WTC11 (cell line): ENCODE data around the gene RAB23. TPM values are rescaled to one million over a fixed set of nuclear protein-coding genes. Genes with fewer than 3 reads are reported as not detected.

Source experiments
- ATAC-seq: fragments of 200-7000 bp; cut with Tn5 transposase; 2 replicates; pipeline ENCODE4 v1.10.0; 2021; ENCODE audit warnings: mild to moderate bottlenecking, moderate library complexity
- CTCF ChIA-PET: fragments of 300-600 bp; sonication (Branson Sonifier 250); formaldehyde crosslinking; loops from one replicate; lab custom pipeline; 2021; ENCODE audit warnings: antibody characterized with exemption; lab: Charles Lee
- POLR2A ChIA-PET: fragments of 350-600 bp; sonication (Branson Sonifier 250); formaldehyde crosslinking; loops from one replicate; lab custom pipeline; 2021; ENCODE audit warnings: antibody characterized with exemption; lab: Charles Lee
- DNase-seq: peaks from one replicate; pipeline ENCODE4 v3.0.0; 2021; ENCODE audit warnings: low spot score
- H3K27ac Mint-ChIP-seq: 2 replicates; pipeline ENCODE4 v1.8.0; 2021; ENCODE audit warnings: mixed read lengths
- H3K27me3 Mint-ChIP-seq: 2 replicates; pipeline ENCODE4 v1.8.0; 2021; ENCODE audit warnings: low read depth, mild to moderate bottlenecking, moderate library complexity, mixed read lengths
- H3K36me3 Mint-ChIP-seq: 2 replicates; pipeline ENCODE4 v1.8.0; 2021; ENCODE audit warnings: mixed read lengths
- H3K4me1 Mint-ChIP-seq: 2 replicates; pipeline ENCODE4 v1.8.0; 2022; ENCODE audit warnings: mixed read lengths
- H3K4me3 Mint-ChIP-seq: 2 replicates; pipeline ENCODE4 v1.8.0; 2021; ENCODE audit warnings: mild to moderate bottlenecking, moderate library complexity, mixed read lengths
- H3K9me3 Mint-ChIP-seq: 2 replicates; pipeline ENCODE4 v1.8.0; 2021; ENCODE audit warnings: mixed read lengths
- CBFB ChIP-seq: sonication (generic); formaldehyde crosslinking; IDR thresholded peaks from 2 replicates; pipeline ENCODE4 v1.8.1; 2022; ENCODE audit warnings: mild to moderate bottlenecking, low read depth, missing genetic modification reagents
- E2F1 ChIP-seq: sonication (generic); formaldehyde crosslinking; IDR thresholded peaks from 2 replicates; pipeline ENCODE4 v1.8.0; 2022; ENCODE audit warnings: mild to moderate bottlenecking, missing genetic modification reagents
- GTF2I ChIP-seq: fragments of 250-450 bp; sonication (Bioruptor Pico); conservative IDR thresholded peaks from 2 replicates; pipeline ENCODE4 v1.4.0; 2021; ENCODE audit warnings: mild to moderate bottlenecking
- KAT7 ChIP-seq: sonication (generic); formaldehyde crosslinking; IDR thresholded peaks from 2 replicates; pipeline ENCODE4 v1.8.1; 2023; ENCODE audit warnings: missing genetic modification reagents, mild to moderate bottlenecking, borderline replicate concordance
- MAX ChIP-seq: sonication (generic); formaldehyde crosslinking; IDR thresholded peaks from 2 replicates; pipeline ENCODE4 v1.8.0; 2022; ENCODE audit warnings: mild to moderate bottlenecking, missing genetic modification reagents
- NFATC4 ChIP-seq: fragments of 250-450 bp; sonication (Bioruptor Pico); IDR thresholded peaks from 2 replicates; pipeline ENCODE4 v1.9.0; 2021; ENCODE audit warnings: mild to moderate bottlenecking
- RORB ChIP-seq: fragments of 250-450 bp; sonication (Bioruptor Pico); IDR thresholded peaks from 2 replicates; pipeline ENCODE4 v1.9.0; 2021; ENCODE audit warnings: mild to moderate bottlenecking
- SP1 ChIP-seq: sonication (generic); formaldehyde crosslinking; conservative IDR thresholded peaks from 2 replicates; pipeline ENCODE4 v1.8.1; 2022; ENCODE audit warnings: missing genetic modification reagents
- TCF7 ChIP-seq: sonication (generic); formaldehyde crosslinking; IDR thresholded peaks from 2 replicates; pipeline ENCODE4 v1.8.0; 2022; ENCODE audit warnings: mild to moderate bottlenecking, low read depth, missing genetic modification reagents, moderate library complexity
- ZNF138 ChIP-seq: sonication (generic); formaldehyde crosslinking; conservative IDR thresholded peaks from 2 replicates; pipeline ENCODE4 v1.8.1; 2022; ENCODE audit warnings: mild to moderate bottlenecking, moderate library complexity, missing genetic modification reagents
- ZNF317 ChIP-seq: sonication (generic); formaldehyde crosslinking; IDR thresholded peaks from 2 replicates; pipeline ENCODE4 v1.8.1; 2023; ENCODE audit warnings: low read depth, mild to moderate bottlenecking, moderate library complexity, missing genetic modification reagents, borderline replicate concordance
- ZNF425 ChIP-seq: fragments of 250-450 bp; sonication (Bioruptor Pico); conservative IDR thresholded peaks from 2 replicates; pipeline ENCODE4 v1.9.0; 2021; ENCODE audit warnings: mild to moderate bottlenecking
- ZSCAN18 ChIP-seq: fragments of 250-450 bp; sonication (Bioruptor Pico); IDR thresholded peaks from 2 replicates; pipeline ENCODE4 v2.1.2; 2022; ENCODE audit warnings: mild to moderate bottlenecking, moderate library complexity
- total RNA-seq: library from RNA; stranded (reverse); gene quantifications from 3 replicates; pipeline ENCODE4 v1.2.3, GENCODE V29; 2021
- TF ChIP-seq, protein P1 (sequence below): sonication (generic); formaldehyde crosslinking; IDR thresholded peaks from 2 replicates; pipeline ENCODE4 v1.8.1; 2023; ENCODE audit warnings: mild to moderate bottlenecking, missing genetic modification reagents, moderate library complexity
- TF ChIP-seq, protein P2 (sequence below): sonication (generic); formaldehyde crosslinking; IDR thresholded peaks from 2 replicates; pipeline ENCODE4 v1.8.1; 2023; ENCODE audit warnings: mild to moderate bottlenecking, missing genetic modification reagents, borderline replicate concordance
- TF ChIP-seq, protein P3 (sequence below): fragments of 250-450 bp; sonication (Bioruptor Pico); IDR thresholded peaks from 2 replicates; pipeline ENCODE4 v1.9.0; 2021; ENCODE audit warnings: mild to moderate bottlenecking

RAB23 gene
- total RNA-seq, 1 experiment from 2014 or later = 11.3 TPM

GRCh38 chr6:57255451-57256169 is 33.5 kb upstream of the RAB23 start:
- ChIA-PET POLR2A (no interaction called here), CTCF (no interaction called here)
- H3K4me1 Mint-ChIP-seq = no peaks in the 10 kb centered on the region
- no peaks in the 10 kb centered on the region for H3K36me3 Mint-ChIP-seq
- no peaks in the 10 kb centered on the region for H3K27me3 Mint-ChIP-seq
- no peak for ATAC-seq
- TF ChIP-seq ZNF138 (no peak), E2F1 (CRISPR knock-in tag) (no peak), TCF7 (no peak), GTF2I (CRISPR knock-in tag) (no peak), SP1 (no peak)
- TF ChIP-seq, protein P1, sequence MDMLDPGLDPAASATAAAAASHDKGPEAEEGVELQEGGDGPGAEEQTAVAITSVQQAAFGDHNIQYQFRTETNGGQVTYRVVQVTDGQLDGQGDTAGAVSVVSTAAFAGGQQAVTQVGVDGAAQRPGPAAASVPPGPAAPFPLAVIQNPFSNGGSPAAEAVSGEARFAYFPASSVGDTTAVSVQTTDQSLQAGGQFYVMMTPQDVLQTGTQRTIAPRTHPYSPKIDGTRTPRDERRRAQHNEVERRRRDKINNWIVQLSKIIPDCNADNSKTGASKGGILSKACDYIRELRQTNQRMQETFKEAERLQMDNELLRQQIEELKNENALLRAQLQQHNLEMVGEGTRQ (CRISPR knock-in tag) = no peak
- H3K4me3 Mint-ChIP-seq = no peak overlapping the region
- no peaks in the 10 kb centered on the region for H3K9me3 Mint-ChIP-seq
- no peak for DNase-seq
- H3K27ac Mint-ChIP-seq = no peak overlapping the region

GRCh38 chr6:57254055-57254717 is 32.1 kb upstream of the RAB23 start:
- Mint-ChIP-seq H3K4me1 (no peaks in the 10 kb centered on the region), H3K4me3 (no peak overlapping the region), H3K9me3 (no peaks in the 10 kb centered on the region), H3K36me3 (no peaks in the 10 kb centered on the region), H3K27me3 (no peaks in the 10 kb centered on the region), H3K27ac (no peak overlapping the region)
- TF ChIP-seq ZNF425 (CRISPR knock-in tag) (no peak), ZSCAN18 (no peak), NFATC4 (no peak), ZNF317 (CRISPR knock-in tag) (no peak), CBFB (no peak), MAX (no peak), KAT7 (CRISPR knock-in tag) (no peak), E2F1 (CRISPR knock-in tag) (no peak), RORB (CRISPR knock-in tag) (no peak)
- TF ChIP-seq, protein P2, sequence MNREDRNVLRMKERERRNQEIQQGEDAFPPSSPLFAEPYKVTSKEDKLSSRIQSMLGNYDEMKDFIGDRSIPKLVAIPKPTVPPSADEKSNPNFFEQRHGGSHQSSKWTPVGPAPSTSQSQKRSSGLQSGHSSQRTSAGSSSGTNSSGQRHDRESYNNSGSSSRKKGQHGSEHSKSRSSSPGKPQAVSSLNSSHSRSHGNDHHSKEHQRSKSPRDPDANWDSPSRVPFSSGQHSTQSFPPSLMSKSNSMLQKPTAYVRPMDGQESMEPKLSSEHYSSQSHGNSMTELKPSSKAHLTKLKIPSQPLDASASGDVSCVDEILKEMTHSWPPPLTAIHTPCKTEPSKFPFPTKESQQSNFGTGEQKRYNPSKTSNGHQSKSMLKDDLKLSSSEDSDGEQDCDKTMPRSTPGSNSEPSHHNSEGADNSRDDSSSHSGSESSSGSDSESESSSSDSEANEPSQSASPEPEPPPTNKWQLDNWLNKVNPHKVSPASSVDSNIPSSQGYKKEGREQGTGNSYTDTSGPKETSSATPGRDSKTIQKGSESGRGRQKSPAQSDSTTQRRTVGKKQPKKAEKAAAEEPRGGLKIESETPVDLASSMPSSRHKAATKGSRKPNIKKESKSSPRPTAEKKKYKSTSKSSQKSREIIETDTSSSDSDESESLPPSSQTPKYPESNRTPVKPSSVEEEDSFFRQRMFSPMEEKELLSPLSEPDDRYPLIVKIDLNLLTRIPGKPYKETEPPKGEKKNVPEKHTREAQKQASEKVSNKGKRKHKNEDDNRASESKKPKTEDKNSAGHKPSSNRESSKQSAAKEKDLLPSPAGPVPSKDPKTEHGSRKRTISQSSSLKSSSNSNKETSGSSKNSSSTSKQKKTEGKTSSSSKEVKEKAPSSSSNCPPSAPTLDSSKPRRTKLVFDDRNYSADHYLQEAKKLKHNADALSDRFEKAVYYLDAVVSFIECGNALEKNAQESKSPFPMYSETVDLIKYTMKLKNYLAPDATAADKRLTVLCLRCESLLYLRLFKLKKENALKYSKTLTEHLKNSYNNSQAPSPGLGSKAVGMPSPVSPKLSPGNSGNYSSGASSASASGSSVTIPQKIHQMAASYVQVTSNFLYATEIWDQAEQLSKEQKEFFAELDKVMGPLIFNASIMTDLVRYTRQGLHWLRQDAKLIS (CRISPR knock-in tag) = no peak
- TF ChIP-seq, protein P3, sequence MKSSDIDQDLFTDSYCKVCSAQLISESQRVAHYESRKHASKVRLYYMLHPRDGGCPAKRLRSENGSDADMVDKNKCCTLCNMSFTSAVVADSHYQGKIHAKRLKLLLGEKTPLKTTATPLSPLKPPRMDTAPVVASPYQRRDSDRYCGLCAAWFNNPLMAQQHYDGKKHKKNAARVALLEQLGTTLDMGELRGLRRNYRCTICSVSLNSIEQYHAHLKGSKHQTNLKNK = no peak
- ChIA-PET POLR2A (no interaction called here), CTCF (no interaction called here)
- no peak for ATAC-seq
- no peak for DNase-seq
